Omental fat pad (tissue), 4 donors: Measurements from ENCODE around the gene COLEC12. TPM values are rescaled to one million over a fixed set of nuclear protein-coding genes. Genes with fewer than 3 reads are reported as not detected.

Experiments
- ATAC-seq: fragments of 150-250 bp; one replicate; pipeline ENCODE4 v1.9.1; 2016; ENCODE audit warnings: mild to moderate bottlenecking, moderate library complexity; ENCODE audit not compliant: low FRiP score
- DNase-seq: peaks from one replicate; pipeline ENCODE4 v3.0.0-alpha.2; 2019; ENCODE audit warnings: low spot score
- CTCF ChIP-seq, 3 donors: fragments of 450-650 bp; IDR thresholded peaks; one replicate each; pipeline ENCODE4 v1.5.1; 2016 to 2017; ENCODE audit warnings: antibody characterized with exemption in 3 of 3, mild to moderate bottlenecking in 3 of 3, moderate library complexity in 2 of 3
- total RNA-seq, 4 donors: library from RNA; depleted of rRNA; stranded (reverse); fragments of >200 nt; gene quantifications; one replicate each; pipeline ENCODE4 v1.1.0, GENCODE V29; 2016

The COLEC12 gene
- total RNA-seq, 4 donors from 2014 or later: 25.3 to 54.8 (median 42.7) TPM

GRCh38 chr18:497688-498087, 2.8 kb downstream of the COLEC12 start:
- no peak for TF ChIP-seq CTCF (IDR thresholded peaks at IDR 0.05)
- DNase-seq (no peak), ATAC-seq (no peak)

GRCh38 chr18:495452-495851, 5.0 kb downstream of the COLEC12 start:
- ATAC-seq: no peak
- no peak for TF ChIP-seq CTCF (IDR thresholded peaks at IDR 0.05)
- no peak for DNase-seq

- no peak for TF ChIP-seq CTCF (IDR thresholded peaks at IDR 0.05)
- no peak for ATAC-seq
- DNase-seq: no peak
These were observed 5.5 kb downstream of the COLEC12 start for GRCh38 chr18:495017-495416.

- no peak for TF ChIP-seq CTCF (IDR thresholded peaks at IDR 0.05)
- ATAC-seq: no peak
- no peak for DNase-seq
These were observed 6.2 kb downstream of the COLEC12 start for GRCh38 chr18:493986-494983.

GRCh38 chr18:492451-492850, 8.1 kb downstream of the COLEC12 start:
- no peak for DNase-seq
- TF ChIP-seq CTCF (IDR thresholded peaks at IDR 0.05): no peak
- ATAC-seq: no peak

GRCh38 chr18:490624-491023, 9.9 kb downstream of the COLEC12 start:
- no peak for TF ChIP-seq CTCF (IDR thresholded peaks at IDR 0.05)
- no peak for DNase-seq
- ATAC-seq: no peak

- DNase-seq (no peak), ATAC-seq (no peak)
- TF ChIP-seq CTCF (IDR thresholded peaks at IDR 0.05): no peak
These were observed 10.5 kb downstream of the COLEC12 start for GRCh38 chr18:490024-490366.
